Upper lobe of right lung (tissue), 1 donor: ENCODE results near the gene ITGAL. TPM values are rescaled to one million over a fixed set of nuclear protein-coding genes. Genes with fewer than 3 reads are reported as not detected.

ENCODE experiments used
- ATAC-seq: fragments of 200-7000 bp; cut with Tn5 transposase; one replicate; pipeline ENCODE4 v1.9.1; 2020; ENCODE audit warnings: mild to moderate bottlenecking, moderate library complexity
- DNase-seq: peaks from one replicate; pipeline ENCODE4 v3.0.0-alpha.2; 2020
- H3K27ac ChIP-seq: fragments of 200-600 bp; one replicate; pipeline ENCODE4 v1.8.0; 2022
- H3K27me3 ChIP-seq: fragments of 200-600 bp; one replicate; pipeline ENCODE4 v1.8.0; 2022; ENCODE audit warnings: mild to moderate bottlenecking
- H3K36me3 ChIP-seq: fragments of 200-600 bp; one replicate; pipeline ENCODE4 v1.8.0; 2022
- H3K4me1 ChIP-seq: fragments of 200-600 bp; one replicate; pipeline ENCODE4 v1.8.0; 2022
- H3K4me3 ChIP-seq: fragments of 200-600 bp; one replicate; pipeline ENCODE4 v1.8.0; 2022; ENCODE audit warnings: mild to moderate bottlenecking
- H3K9me3 ChIP-seq: fragments of 200-600 bp; one replicate; pipeline ENCODE4 v1.8.0; 2022
- CTCF ChIP-seq: fragments of 200-600 bp; IDR thresholded peaks from one replicate; pipeline ENCODE4 v1.8.0; 2022; ENCODE audit warnings: antibody characterized with exemption
- intact Hi-C: fragments of 100-400 bp; cut with DNase I; formaldehyde crosslinking; loops from one replicate; pipeline ENCODE4 v1.11.0; 2022
- total RNA-seq: library from RNA; stranded (reverse); fragmentation: NEBNext Ultra II Directional; extraction: Animal tissue kit (Norgen Biotek cat#: 25700); gene quantifications from one replicate; pipeline ENCODE4 v1.2.1, GENCODE V29; 2021
- donor health status: DM: no; HTN: yes; CAD: no; lungs with severe emphysema.

Gene ITGAL
- total RNA-seq, 1 donor from 2014 or later: 62.8 TPM

- DNase-seq (no peak), ATAC-seq (no peak)
- Histone ChIP-seq H3K36me3 (no peaks in the 10 kb centered on the region), H3K27me3 (no peaks in the 10 kb centered on the region), H3K27ac (no peak overlapping the region), H3K4me3 (no peak overlapping the region), H3K9me3 (no peaks in the 10 kb centered on the region), H3K4me1 (peaks cover 7% of the 10 kb centered on the region)
- TF ChIP-seq CTCF: no peak
- intact Hi-C loops: no loop called here
Measured at GRCh38 chr16:30434852-30435251, 37.7 kb upstream of the ITGAL start.

DNA sequence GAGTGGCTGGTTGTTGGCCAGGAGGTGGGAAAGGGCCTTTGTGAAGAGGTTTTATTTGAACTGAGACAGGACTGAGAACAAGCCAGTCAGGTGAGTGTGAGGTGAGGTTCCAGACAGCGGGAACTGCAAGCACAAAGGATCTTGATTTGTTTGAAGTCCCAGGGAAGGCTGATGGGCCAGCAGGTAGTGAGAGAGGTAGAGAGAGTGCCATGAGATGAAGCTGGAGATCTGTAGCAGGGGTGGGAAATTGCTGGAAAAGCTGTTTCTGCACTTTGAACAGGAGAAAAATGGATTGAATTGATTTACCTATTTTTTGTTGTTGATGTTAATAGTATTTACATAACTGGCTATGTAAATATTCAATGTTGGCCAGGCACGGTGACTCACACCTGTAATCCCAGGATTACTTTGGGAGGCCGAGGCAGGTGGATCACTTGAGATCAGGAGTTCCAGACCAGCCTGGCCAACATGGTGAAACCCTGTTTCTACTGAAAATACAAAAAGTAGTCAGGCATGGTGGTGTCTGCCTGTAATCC lies 35.0 kb upstream of the ITGAL start:
- H3K27me3 ChIP-seq: no peaks in the 10 kb centered on the region
- intact Hi-C loops: no loop called here

DNA sequence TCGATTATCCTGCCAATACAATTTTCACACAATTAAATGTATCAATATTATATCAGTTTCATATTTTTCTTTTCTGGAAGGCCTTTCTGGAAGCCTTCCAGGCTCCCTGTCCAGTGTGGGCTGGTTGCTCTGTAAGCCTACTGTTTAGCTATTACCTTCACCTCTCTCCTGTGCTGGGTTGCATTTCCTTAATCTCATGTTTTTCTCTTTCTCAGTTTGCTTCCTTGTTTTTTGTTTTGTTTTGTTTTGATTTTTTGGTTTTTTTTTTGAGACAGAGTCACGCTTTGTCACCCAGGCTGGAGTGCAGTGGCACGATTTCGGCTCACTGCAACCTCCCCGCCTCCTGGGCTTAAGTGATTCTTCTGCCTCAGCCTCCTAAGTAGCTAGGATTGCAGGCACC lies 33.7 kb upstream of the ITGAL start:
- DNase-seq: no peak
- no peaks in the 10 kb centered on the region for H3K27me3 ChIP-seq
- H3K27ac ChIP-seq: no peak overlapping the region
- intact Hi-C loops: no loop called here
- no peak overlapping the region for H3K4me3 ChIP-seq
- H3K36me3 ChIP-seq: peaks cover 9% of the 10 kb centered on the region
- no peak for TF ChIP-seq CTCF
- ATAC-seq: no peak
- H3K4me1 ChIP-seq: peaks cover 7% of the 10 kb centered on the region
- H3K9me3 ChIP-seq: no peaks in the 10 kb centered on the region

More for the DNA sequence above, 35.0 kb upstream of the ITGAL start:
- no peak for DNase-seq
- Histone ChIP-seq H3K4me1 (no peaks in the 10 kb centered on the region), H3K4me3 (no peak overlapping the region), H3K36me3 (no peaks in the 10 kb centered on the region), H3K9me3 (no peaks in the 10 kb centered on the region), H3K27ac (peak overlapping the region; percentile 17)
- peak; percentile 81 for ATAC-seq
- TF ChIP-seq CTCF: no peak

DNA sequence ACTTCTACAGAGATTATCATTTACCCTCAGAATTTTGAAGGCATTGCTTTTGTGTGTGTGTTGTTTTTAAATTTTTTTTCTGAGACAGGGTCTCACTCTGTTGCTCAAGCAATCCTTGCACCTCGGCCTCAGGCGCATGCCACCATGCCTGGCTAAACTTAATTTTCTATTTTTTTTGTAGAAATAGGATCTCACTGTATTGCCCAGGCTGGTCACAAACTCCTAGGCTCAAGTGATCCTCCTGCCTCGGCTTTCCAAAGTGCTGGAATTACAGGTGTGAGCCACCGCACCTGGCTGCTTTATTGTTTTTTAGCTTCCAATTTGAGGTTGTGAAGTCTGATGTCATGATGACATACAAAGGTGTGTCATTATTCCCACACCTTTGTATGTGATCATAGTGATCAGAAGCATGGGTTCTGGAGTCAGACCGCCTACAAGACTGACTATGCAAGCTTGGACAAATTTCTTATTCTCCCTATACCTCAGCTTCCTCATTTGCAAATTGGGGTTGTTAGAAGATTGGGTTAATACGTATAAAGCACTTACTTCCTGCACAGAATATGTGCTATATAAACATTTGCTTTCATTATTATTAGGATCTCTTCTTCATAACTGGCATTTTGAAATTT lies 32.7 kb upstream of the ITGAL start:
- ATAC-seq: peak; percentile 46
- no peaks in the 10 kb centered on the region for H3K27me3 ChIP-seq
- peaks cover 17% of the 10 kb centered on the region for H3K4me1 ChIP-seq
- no peak overlapping the region for H3K27ac ChIP-seq
- no peaks in the 10 kb centered on the region for H3K9me3 ChIP-seq
- peaks cover 11% of the 10 kb centered on the region for H3K36me3 ChIP-seq
- no peak overlapping the region for H3K4me3 ChIP-seq
- no peak for DNase-seq
- intact Hi-C loops: no loop called here
- TF ChIP-seq CTCF: no peak

DNA sequence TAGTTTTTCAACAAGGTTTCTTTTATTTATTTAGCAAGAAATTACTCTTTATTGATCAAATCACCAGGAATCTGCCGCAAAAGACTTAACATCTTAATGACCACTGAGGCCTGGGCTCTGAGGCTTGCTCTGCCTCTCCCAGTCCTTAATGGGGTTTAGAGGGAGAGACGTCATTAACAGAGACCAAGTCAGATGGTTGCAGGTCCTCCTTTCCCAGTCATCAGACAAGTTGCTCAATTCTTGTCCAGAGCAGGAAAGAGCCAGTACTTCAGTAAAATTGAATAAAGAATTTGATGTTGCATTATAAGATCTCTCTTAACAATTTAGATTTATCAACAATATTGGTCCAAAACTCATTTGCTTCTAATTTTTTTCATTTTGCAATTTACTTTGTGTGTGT lies 28.9 kb upstream of the ITGAL start:
- no peak for ATAC-seq
- Histone ChIP-seq H3K27ac (no peak overlapping the region), H3K9me3 (no peaks in the 10 kb centered on the region), H3K27me3 (no peaks in the 10 kb centered on the region), H3K36me3 (peaks cover 11% of the 10 kb centered on the region), H3K4me1 (peaks cover 22% of the 10 kb centered on the region), H3K4me3 (no peak overlapping the region)
- TF ChIP-seq CTCF: no peak
- intact Hi-C loops: no loop called here
- no peak for DNase-seq
